Ovary (tissue), 3 donors: ENCODE data around the gene CHCHD6.

Experiments
- CTCF ChIP-seq, 3 donors: fragments of 450-650 bp in 2 of 3; fragments of 200-600 bp in 1 of 3; IDR thresholded peaks; one replicate each; pipeline versions ENCODE4 v1.5.1 to v1.8.0; 2016 to 2022; ENCODE audit warnings: antibody characterized with exemption in 3 of 3, mild to moderate bottlenecking in 1 of 3
- EP300 ChIP-seq: sonication (generic); formaldehyde crosslinking; IDR thresholded peaks from one replicate; pipeline ENCODE4 v1.6.1; 2017; ENCODE audit warnings: antibody characterized with exemption
- POLR2A ChIP-seq: fragments of 450-650 bp; IDR thresholded peaks from one replicate; pipeline ENCODE4 v1.6.1; 2017; ENCODE audit warnings: antibody characterized with exemption, mild to moderate bottlenecking, moderate library complexity
- donor health status: DM: no; HTN: no; CAD: no.

- TF ChIP-seq CTCF (IDR thresholded peaks at IDR 0.05): no peak
- TF ChIP-seq POLR2A: no peak
- no peak for TF ChIP-seq EP300
These were observed 235.3 kb downstream of the CHCHD6 start for GRCh38 chr3:126939338-126939718.
